ENCODE data around the gene KRTAP22-1.

GRCh38 chr21:30623362-30623761 lies 22.5 kb downstream of the KRTAP22-1 start:
- TF ChIP-seq CTCF (IDR thresholded peaks at IDR 0.05) = no peak
- TF ChIP-seq POLR2A (IDR thresholded peaks at IDR 0.05) = no peak
